SK-N-SH treated with all-trans-retinoic acid at 6 μM for 48 hours (cell line): ENCODE results near the gene UEVLD.

ENCODE experiments used
- ATAC-seq: fragments of 200-7000 bp; cut with Tn5 transposase; 3 replicates; pipeline ENCODE4 v1.9.1; 2020; ENCODE audit warnings: mild to moderate bottlenecking, moderate library complexity
- BACH2 ChIP-seq: fragments of 250-450 bp; sonication (Bioruptor Pico); IDR thresholded peaks from 2 replicates; pipeline ENCODE4 v1.9.0; 2021; ENCODE audit warnings: mild to moderate bottlenecking, borderline replicate concordance
- CREB5 ChIP-seq: fragments of 250-450 bp; sonication (Bioruptor Pico); IDR thresholded peaks from 2 replicates; pipeline ENCODE4 v1.5.1; 2020; ENCODE audit warnings: low read depth, mild to moderate bottlenecking, moderate library complexity
- CSDC2 ChIP-seq: fragments of 250-450 bp; sonication (Bioruptor Pico); IDR thresholded peaks from 2 replicates; pipeline ENCODE4 v1.5.0; 2020; ENCODE audit warnings: mild to moderate bottlenecking, moderate library complexity
- CSRNP3 ChIP-seq: fragments of 250-450 bp; sonication (Bioruptor Pico); IDR thresholded peaks from 2 replicates; pipeline ENCODE4 v1.5.1; 2021; ENCODE audit warnings: mild to moderate bottlenecking, moderate library complexity
- GLIS3 ChIP-seq: fragments of 250-450 bp; sonication (Bioruptor Pico); IDR thresholded peaks from 2 replicates; pipeline ENCODE4 v1.5.0; 2020; ENCODE audit warnings: mild to moderate bottlenecking, moderate library complexity
- ISL1 ChIP-seq: fragments of 250-450 bp; sonication (Bioruptor Pico); IDR thresholded peaks from 2 replicates; pipeline ENCODE4 v2.1.2; 2022; ENCODE audit warnings: mild to moderate bottlenecking, moderate library complexity
- OSR1 ChIP-seq: fragments of 250-450 bp; sonication (Bioruptor Pico); IDR thresholded peaks from 2 replicates; pipeline ENCODE4 v1.8.0; 2022; ENCODE audit warnings: moderate library complexity, mild to moderate bottlenecking, inconsistent platforms
- PPARA ChIP-seq: fragments of 250-450 bp; sonication (Bioruptor Pico); IDR thresholded peaks from 2 replicates; pipeline ENCODE4 v1.5.0; 2020; ENCODE audit warnings: mild to moderate bottlenecking, borderline replicate concordance
- RARB ChIP-seq: fragments of 250-450 bp; sonication (Bioruptor Pico); IDR thresholded peaks from 2 replicates; pipeline ENCODE4 v1.8.0; 2021; ENCODE audit warnings: mild to moderate bottlenecking, moderate library complexity
- SNAI2 ChIP-seq: fragments of 250-450 bp; sonication (Bioruptor Pico); IDR thresholded peaks from 2 replicates; pipeline ENCODE4 v1.5.0; 2020; ENCODE audit warnings: mild to moderate bottlenecking, moderate library complexity
- TCF4 ChIP-seq: fragments of 250-450 bp; sonication (Bioruptor Pico); IDR thresholded peaks from 2 replicates; pipeline ENCODE4 v1.8.0; 2021; ENCODE audit warnings: mild to moderate bottlenecking, moderate library complexity, borderline replicate concordance
- TSHZ2 ChIP-seq: fragments of 250-450 bp; sonication (Bioruptor Pico); IDR thresholded peaks from 2 replicates; pipeline ENCODE4 v1.5.0; 2020; ENCODE audit warnings: mild to moderate bottlenecking, moderate library complexity
- ZC3H10 ChIP-seq: fragments of 250-450 bp; sonication (Bioruptor Pico); IDR thresholded peaks from 2 replicates; pipeline ENCODE4 v1.5.1; 2021; ENCODE audit warnings: mild to moderate bottlenecking, moderate library complexity
- ZFP3 ChIP-seq: fragments of 250-450 bp; sonication (Bioruptor Pico); IDR thresholded peaks from 2 replicates; pipeline ENCODE4 v1.5.0; 2020; ENCODE audit warnings: mild to moderate bottlenecking, moderate library complexity
- ZFP30 ChIP-seq: fragments of 450-650 bp; formaldehyde crosslinking; IDR thresholded peaks from 2 replicates; pipeline ENCODE4 v1.5.0; 2022; ENCODE audit warnings: mild to moderate bottlenecking, moderate library complexity
- ZNF565 ChIP-seq: fragments of 450-650 bp; formaldehyde crosslinking; conservative IDR thresholded peaks from 2 replicates; pipeline ENCODE4 v1.5.0; 2020; ENCODE audit warnings: low read depth, mild to moderate bottlenecking, moderate library complexity
- ZNF8 ChIP-seq: fragments of 450-650 bp; formaldehyde crosslinking; IDR thresholded peaks from 2 replicates; pipeline ENCODE4 v1.5.0; 2020; ENCODE audit warnings: mild to moderate bottlenecking, moderate library complexity
- TF ChIP-seq, protein P1 (sequence below): fragments of 250-450 bp; sonication (Bioruptor Pico); IDR thresholded peaks from 2 replicates; pipeline ENCODE4 v1.8.0; 2021; ENCODE audit warnings: low read depth, mild to moderate bottlenecking, moderate library complexity, borderline replicate concordance
- TF ChIP-seq, protein P2 (sequence below): fragments of 250-450 bp; sonication (Bioruptor Pico); IDR thresholded peaks from 2 replicates; pipeline ENCODE4 v1.8.0; 2020; ENCODE audit warnings: mild to moderate bottlenecking, moderate library complexity, borderline replicate concordance

UEVLD gene

GRCh38 chr11:18527512-18527911 is 61.0 kb downstream of the UEVLD start:
- TF ChIP-seq PPARA: no peak
- no peak for TF ChIP-seq ZNF8 (CRISPR knock-in tag)
- no peak for TF ChIP-seq ZNF565
- no peak for TF ChIP-seq BACH2 (CRISPR knock-in tag)
- TF ChIP-seq ZC3H10 (CRISPR knock-in tag): no peak
- TF ChIP-seq ZFP3 (CRISPR knock-in tag): no peak
- TF ChIP-seq RARB (CRISPR knock-in tag): no peak
- no peak for TF ChIP-seq ZFP30 (CRISPR knock-in tag)
- TF ChIP-seq SNAI2: no peak
- no peak for TF ChIP-seq CSRNP3 (CRISPR knock-in tag)
- no peak for TF ChIP-seq GLIS3 (CRISPR knock-in tag)
- TF ChIP-seq, protein P1, sequence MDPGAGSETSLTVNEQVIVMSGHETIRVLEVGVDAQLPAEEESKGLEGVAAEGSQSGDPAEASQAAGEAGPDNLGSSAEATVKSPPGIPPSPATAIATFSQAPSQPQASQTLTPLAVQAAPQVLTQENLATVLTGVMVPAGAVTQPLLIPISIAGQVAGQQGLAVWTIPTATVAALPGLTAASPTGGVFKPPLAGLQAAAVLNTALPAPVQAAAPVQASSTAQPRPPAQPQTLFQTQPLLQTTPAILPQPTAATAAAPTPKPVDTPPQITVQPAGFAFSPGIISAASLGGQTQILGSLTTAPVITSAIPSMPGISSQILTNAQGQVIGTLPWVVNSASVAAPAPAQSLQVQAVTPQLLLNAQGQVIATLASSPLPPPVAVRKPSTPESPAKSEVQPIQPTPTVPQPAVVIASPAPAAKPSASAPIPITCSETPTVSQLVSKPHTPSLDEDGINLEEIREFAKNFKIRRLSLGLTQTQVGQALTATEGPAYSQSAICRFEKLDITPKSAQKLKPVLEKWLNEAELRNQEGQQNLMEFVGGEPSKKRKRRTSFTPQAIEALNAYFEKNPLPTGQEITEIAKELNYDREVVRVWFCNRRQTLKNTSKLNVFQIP (CRISPR knock-in tag): no peak
- no peak for TF ChIP-seq OSR1
- TF ChIP-seq, protein P2, sequence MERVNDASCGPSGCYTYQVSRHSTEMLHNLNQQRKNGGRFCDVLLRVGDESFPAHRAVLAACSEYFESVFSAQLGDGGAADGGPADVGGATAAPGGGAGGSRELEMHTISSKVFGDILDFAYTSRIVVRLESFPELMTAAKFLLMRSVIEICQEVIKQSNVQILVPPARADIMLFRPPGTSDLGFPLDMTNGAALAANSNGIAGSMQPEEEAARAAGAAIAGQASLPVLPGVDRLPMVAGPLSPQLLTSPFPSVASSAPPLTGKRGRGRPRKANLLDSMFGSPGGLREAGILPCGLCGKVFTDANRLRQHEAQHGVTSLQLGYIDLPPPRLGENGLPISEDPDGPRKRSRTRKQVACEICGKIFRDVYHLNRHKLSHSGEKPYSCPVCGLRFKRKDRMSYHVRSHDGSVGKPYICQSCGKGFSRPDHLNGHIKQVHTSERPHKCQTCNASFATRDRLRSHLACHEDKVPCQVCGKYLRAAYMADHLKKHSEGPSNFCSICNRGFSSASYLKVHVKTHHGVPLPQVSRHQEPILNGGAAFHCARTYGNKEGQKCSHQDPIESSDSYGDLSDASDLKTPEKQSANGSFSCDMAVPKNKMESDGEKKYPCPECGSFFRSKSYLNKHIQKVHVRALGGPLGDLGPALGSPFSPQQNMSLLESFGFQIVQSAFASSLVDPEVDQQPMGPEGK (CRISPR knock-in tag): no peak
- TF ChIP-seq TSHZ2: no peak
- no peak for TF ChIP-seq CSDC2 (CRISPR knock-in tag)
- TF ChIP-seq CREB5: no peak
- no peak for TF ChIP-seq TCF4
- no peak for TF ChIP-seq ISL1
- TF ChIP-seq, all 23 proteins: peak for 0
- ATAC-seq: peak; percentile 8

- ATAC-seq: peak; percentile 99
- TF ChIP-seq GLIS3 (CRISPR knock-in tag) (0 out of 2 replicates have a peak, but pooled peaks have one; percentile 23), CSDC2 (CRISPR knock-in tag) (no peak), SNAI2 (no peak), TSHZ2 (0 out of 2 replicates have a peak, but pooled peaks have one; percentile 13)
- TF ChIP-seq, all 23 proteins: peak for 2
These were observed 61.8 kb downstream of the UEVLD start, which contains the start of gene TSG101 for GRCh38 chr11:18526521-18527296. TSG101 (minus strand) TSS chr11:18526942; CDS start chr11:18526816, 126 bp downstream.
